H1 (cell line): Measurements from ENCODE around the gene BET1L. TPM values are rescaled to one million over a fixed set of nuclear protein-coding genes. Genes with fewer than 3 reads are reported as not detected.

ENCODE experiments used
- CTCF ChIA-PET: fragments of 300-600 bp; sonication (Branson Sonifier 250); formaldehyde crosslinking; loops from one replicate; lab custom pipeline; 2021; ENCODE audit not compliant: partially characterized antibody; lab: Charles Lee
- POLR2A ChIA-PET: fragments of 300-600 bp; sonication (Branson Sonifier 250); formaldehyde crosslinking; loops from one replicate; lab custom pipeline; 2021; ENCODE audit warnings: inconsistent platforms; ENCODE audit not compliant: partially characterized antibody; lab: Charles Lee
- DNase-seq, 2 experiments: peaks; one replicate each; pipeline versions ENCODE4 v3.0.0 to v3.0.0-alpha.2; 2010 to 2022; ENCODE audit warnings: low spot score in 2 of 2, low read depth in 1 of 2, mixed read lengths in 1 of 2
- FAIRE-seq: peaks from 2 replicates; lab custom pipeline; 2011; peaks lifted over from hg19 to GRCh38; lab: Jason Lieb, UNC
- H2AFZ ChIP-seq: 2 replicates; pipeline ENCODE4 v1.8.1; 2012; ENCODE audit warnings: low read length, inconsistent platforms
- H2AK5ac ChIP-seq: 2 replicates; pipeline ENCODE4 v1.6.1; 2013; ENCODE audit warnings: low read depth, low read length
- H2BK120ac ChIP-seq: replicated peaks from 2 replicates; pipeline ENCODE3; 2013; ENCODE audit warnings: low read depth, low read length, inconsistent platforms
- H2BK12ac ChIP-seq: 2 replicates; pipeline ENCODE4 v1.6.1; 2013; ENCODE audit warnings: low read depth, low read length
- H2BK15ac ChIP-seq: 2 replicates; pipeline ENCODE4 v1.6.1; 2013; ENCODE audit warnings: low read length
- H2BK20ac ChIP-seq: 2 replicates; pipeline ENCODE4 v1.6.1; 2013; ENCODE audit warnings: low read length
- H2BK5ac ChIP-seq: 2 replicates; pipeline ENCODE4 v1.6.1; 2013; ENCODE audit warnings: low read depth, low read length
- H3K14ac ChIP-seq: 2 replicates; pipeline ENCODE4 v1.6.1; 2013; ENCODE audit warnings: inconsistent platforms; ENCODE audit not compliant: insufficient read length
- H3K18ac ChIP-seq: 2 replicates; pipeline ENCODE4 v1.6.1; 2013; ENCODE audit warnings: low read length; ENCODE audit errors: extremely low read depth
- H3K23ac ChIP-seq: 2 replicates; pipeline ENCODE4 v1.6.1; 2013; ENCODE audit warnings: inconsistent platforms; ENCODE audit not compliant: insufficient read length
- H3K23me2 ChIP-seq: 2 replicates; pipeline ENCODE4 v1.6.1; 2013; ENCODE audit warnings: low read depth, low read length
- H3K27ac ChIP-seq: 2 replicates; pipeline ENCODE4 v1.6.1; 2011; ENCODE audit warnings: low read depth, low read length, inconsistent platforms
- H3K27me3 ChIP-seq, 4 experiments: replicated peaks in 1 of 4; 1 replicate in 1 of 4; 2 replicates in 3 of 4; pipeline versions ENCODE4 v1.6.1 to v1.8.1; 2011 to 2013; ENCODE audit warnings: low read length in 3 of 4, mild to moderate bottlenecking in 3 of 4, inconsistent platforms in 2 of 4, mixed read lengths in 2 of 4, moderate library complexity in 1 of 4; ENCODE audit not compliant: control insufficient read depth in 3 of 4, insufficient read depth in 3 of 4; ENCODE audit errors: extremely low read depth in 1 of 4
- H3K36me3 ChIP-seq, 4 experiments: 2 replicates each; pipeline versions ENCODE4 v1.6.1 to v1.8.1; 2011 to 2013; ENCODE audit warnings: mild to moderate bottlenecking in 4 of 4, low read length in 3 of 4, moderate library complexity in 2 of 4, control low read depth in 1 of 4, inconsistent platforms in 1 of 4; ENCODE audit not compliant: insufficient read depth in 4 of 4, control insufficient read depth in 2 of 4
- H3K4ac ChIP-seq: replicated peaks from 2 replicates; pipeline ENCODE3; 2013; ENCODE audit warnings: low read length, low read depth, mixed read lengths, inconsistent platforms; ENCODE audit not compliant: insufficient read length
- H3K4me1 ChIP-seq, 4 experiments: replicated peaks in 1 of 4; 1 replicate in 1 of 4; 2 replicates in 3 of 4; pipeline versions ENCODE4 v1.6.1 to v1.8.1; 2011 to 2013; ENCODE audit warnings: low read length in 3 of 4, inconsistent platforms in 2 of 4, mixed read lengths in 1 of 4; ENCODE audit not compliant: insufficient read depth in 4 of 4, control insufficient read depth in 3 of 4
- H3K4me2 ChIP-seq, 2 experiments: 2 replicates each; pipeline versions ENCODE4 v1.6.1 to v1.8.1; 2011 to 2013; ENCODE audit warnings: low read depth in 2 of 2, low read length in 2 of 2, control low read depth in 1 of 2, inconsistent platforms in 1 of 2, mild to moderate bottlenecking in 1 of 2; ENCODE audit not compliant: insufficient read depth in 1 of 2
- H3K4me3 ChIP-seq, 4 experiments: fragments of 200-600, 300-600 bp in 1 of 4; sonication (generic), shearing (Covaris generic), sonication (Bioruptor Twin) in 1 of 4; 2 replicates each; pipeline versions ENCODE4 v1.5.1 to v1.8.1; 2011 to 2016; ENCODE audit warnings: low read length in 4 of 4, low read depth in 3 of 4, control low read depth in 2 of 4, inconsistent platforms in 2 of 4, mild to moderate bottlenecking in 2 of 4, mixed read lengths in 1 of 4, moderate library complexity in 1 of 4; ENCODE audit not compliant: insufficient read depth in 2 of 4; ENCODE audit errors: extremely low read depth in 1 of 4
- H3K56ac ChIP-seq: replicated peaks from 2 replicates; pipeline ENCODE3; 2013; ENCODE audit warnings: low read depth, mild to moderate bottlenecking, mixed read lengths, low read length, inconsistent platforms; ENCODE audit not compliant: insufficient read length
- H3K79me1 ChIP-seq: 2 replicates; pipeline ENCODE4 v1.6.1; 2013; ENCODE audit warnings: low read depth, low read length, control low read depth
- H3K79me2 ChIP-seq, 2 experiments: 2 replicates each; pipeline versions ENCODE4 v1.6.1 to v1.8.1; 2012 to 2013; ENCODE audit warnings: low read length in 2 of 2, mild to moderate bottlenecking in 2 of 2, inconsistent platforms in 1 of 2; ENCODE audit not compliant: insufficient read depth in 2 of 2, control insufficient read depth in 1 of 2
- H3K9ac ChIP-seq, 4 experiments: replicated peaks in 1 of 4; 1 replicate in 1 of 4; 2 replicates in 3 of 4; pipeline versions ENCODE4 v1.6.1 to v1.8.1; 2011 to 2013; ENCODE audit warnings: low read depth in 3 of 4, low read length in 3 of 4, control low read depth in 2 of 4, mild to moderate bottlenecking in 2 of 4, moderate library complexity in 2 of 4, inconsistent platforms in 1 of 4; ENCODE audit errors: extremely low read depth in 1 of 4
- H3K9me3 ChIP-seq, 2 experiments: 2 replicates each; pipeline versions ENCODE4 v1.6.1 to v1.8.1; 2012 to 2013; ENCODE audit warnings: mild to moderate bottlenecking in 2 of 2, moderate library complexity in 2 of 2, control low read depth in 1 of 2, inconsistent platforms in 1 of 2, low read depth in 1 of 2, low read length in 1 of 2, mixed read lengths in 1 of 2; ENCODE audit not compliant: insufficient read depth in 2 of 2
- H4K20me1 ChIP-seq, 2 experiments: replicated peaks in 1 of 2; 2 replicates each; pipeline versions ENCODE3 to v1.8.1; 2011 to 2013; ENCODE audit warnings: inconsistent platforms in 2 of 2, low read length in 2 of 2, mild to moderate bottlenecking in 1 of 2; ENCODE audit not compliant: insufficient read depth in 2 of 2, control insufficient read depth in 1 of 2
- H4K5ac ChIP-seq: 2 replicates; pipeline ENCODE4 v1.6.1; 2013; ENCODE audit warnings: low read length, low read depth, mixed read lengths, inconsistent platforms; ENCODE audit not compliant: insufficient read length
- H4K8ac ChIP-seq: 2 replicates; pipeline ENCODE4 v1.8.0; 2013; ENCODE audit warnings: mild to moderate bottlenecking, moderate library complexity, low read length, inconsistent platforms; ENCODE audit not compliant: insufficient read depth; ENCODE audit errors: extremely low read depth
- H4K91ac ChIP-seq: replicated peaks from 2 replicates; pipeline ENCODE3; 2013; ENCODE audit warnings: low read length, mixed read lengths, inconsistent platforms; ENCODE audit not compliant: insufficient read length
- ASH2L ChIP-seq: fragments of 200-600, 300-600 bp; sonication (generic); IDR thresholded peaks from one replicate; pipeline ENCODE4 v1.7.1; 2017; ENCODE audit warnings: low read length
- CBX5 ChIP-seq: fragments of 300-800, 300-1000 bp; sonication (generic); IDR thresholded peaks from 2 replicates; pipeline ENCODE4 v1.7.1; 2016; ENCODE audit warnings: antibody characterized with exemption, low read length, low read depth
- CBX8 ChIP-seq: fragments of 300-800, 300-1000 bp; sonication (generic); IDR thresholded peaks from 2 replicates; pipeline ENCODE4 v1.7.1; 2016; ENCODE audit warnings: low read depth, low read length, borderline replicate concordance
- CEBPB ChIP-seq: IDR thresholded peaks from 2 replicates; pipeline ENCODE4 v1.6.1; 2012; ENCODE audit warnings: low read depth, low read length
- CREB1 ChIP-seq: IDR thresholded peaks from 2 replicates; pipeline ENCODE4 v1.6.1; 2012; ENCODE audit warnings: inconsistent platforms
- HDAC6 ChIP-seq: IDR thresholded peaks from one replicate; pipeline ENCODE4 v1.7.1; 2012; ENCODE audit warnings: low read depth, mild to moderate bottlenecking, inconsistent platforms, low read length, moderate library complexity
- POLR2A ChIP-seq, 2 experiments: IDR thresholded peaks; 1 replicate in 1 of 2; 2 replicates in 1 of 2; pipeline ENCODE4 v1.6.1; 2011; ENCODE audit warnings: low read depth in 2 of 2, low read length in 2 of 2, mild to moderate bottlenecking in 2 of 2; ENCODE audit errors: control extremely low read depth in 1 of 2
- RAD21 ChIP-seq, 2 experiments: IDR thresholded peaks in 1 of 2; conservative IDR thresholded peaks in 1 of 2; 2 replicates each; pipeline ENCODE4 v1.6.1; 2011; ENCODE audit warnings: low read depth in 2 of 2, low read length in 2 of 2, improper control_type of control experiment in 1 of 2, inconsistent platforms in 1 of 2, mild to moderate bottlenecking in 1 of 2, moderate library complexity in 1 of 2
- RBBP5 ChIP-seq: IDR thresholded peaks from 2 replicates; pipeline ENCODE4 v1.7.1; 2012; ENCODE audit warnings: low read depth, mild to moderate bottlenecking, inconsistent platforms, low read length, moderate library complexity, borderline replicate concordance
- SIRT6 ChIP-seq: IDR thresholded peaks from one replicate; pipeline ENCODE4 v1.7.1; 2012; ENCODE audit warnings: low read length, inconsistent platforms
- SRF ChIP-seq: IDR thresholded peaks from 2 replicates; pipeline ENCODE4 v1.6.1; 2011; ENCODE audit warnings: mild to moderate bottlenecking, low read depth, low read length, moderate library complexity
- WGBS, 2 experiments: shearing (Covaris generic) in 1 of 2; methylation state at CpG; one replicate each; pipeline versions ENCODE4 v1.1.6 to v1.1.7; 2013 to 2015; ENCODE audit warnings: low lambda C conversion rate in 2 of 2, mixed read lengths in 2 of 2, inconsistent platforms in 1 of 2, low coverage in 1 of 2, missing lambda C conversion rate in 1 of 2; ENCODE audit not compliant: insufficient replicate concordance in 2 of 2, insufficient coverage in 1 of 2, insufficient read length in 1 of 2; ENCODE audit errors: extremely low coverage in 1 of 2, missing lambda C conversion rate in 1 of 2; 5-methylcytosine and 5-hydroxymethylcytosine counted together
- polyA plus RNA-seq, 7 experiments: library from polyadenylated mRNA; depleted of rRNA in 3 of 7; stranded (reverse) in 5 of 7; unstranded in 2 of 7; fragments of >200 nt in 5 of 7; fragments of 200-250 nt in 2 of 7; gene quantifications; 1 replicate in 5 of 7; 2 replicates in 1 of 7; 4 replicates in 1 of 7; pipeline versions ENCODE4 v1.2.1 to v1.2.3, GENCODE V29; 2011 to 2013; ENCODE audit warnings: missing spikeins in 2 of 7, mixed read lengths in 2 of 7
- total RNA-seq: library from RNA; stranded (reverse); fragmentation: NEBNext Ultra II Directional; extraction: Animal tissue kit (Norgen Biotek cat#: 25700); gene quantifications from 2 replicates; pipeline ENCODE4 v1.2.1, GENCODE V29; 2021

BET1L gene
- total and polyA plus RNA-seq, 2 of the 8 experiments (the other 6 are each of a cell fraction or from before 2014, with no cell fraction given): 40.2 to 61.9 TPM

- H3K14ac ChIP-seq: no peak within 1 kb of the TSS
- H2BK12ac ChIP-seq: no peak within 1 kb of the TSS
- H2BK120ac ChIP-seq: peak within 1 kb of the TSS; percentile 73
- FAIRE-seq (no peak), DNase-seq (peak; percentile 34 to 81)
- peak within 1 kb of the TSS; percentile 78 for H3K18ac ChIP-seq
- H3K27ac ChIP-seq: peak within 1 kb of the TSS; percentile 71; the same call in 1 of the 2 replicates
- WGBS, 2 experiments: 2% methylated on average over 21 of the region's 70 CpGs; no CpG with 5 or more reads in 1 of the 2 experiments
- peak within 1 kb of the TSS; percentile 75 for H3K4ac ChIP-seq
- H3K23me2 ChIP-seq: peaks cover 14% of the 10 kb centered on the region
- H2AFZ ChIP-seq: peak within 1 kb of the TSS; percentile 94
- peak within 1 kb of the TSS; percentile 76 to 87 (median 83) for H3K9ac ChIP-seq
- H3K79me1 ChIP-seq: peaks cover 4% of the 10 kb centered on the region; the same call in 1 of the 2 replicates
- no peak within 1 kb of the TSS for H4K91ac ChIP-seq
- peaks cover 0 to 2% of the 10 kb centered on the region in 2 experiments for H4K20me1 ChIP-seq
- peaks cover 0 to 8% (median under 1%) of the 10 kb centered on the region in 4 experiments; a peak in 4 of 8 replicates for H3K36me3 ChIP-seq
- H3K4me3 ChIP-seq: peak within 1 kb of the TSS; percentile 96 to 98 (median 96)
- H2AK5ac ChIP-seq: no peak within 1 kb of the TSS; the same call in 1 of the 2 replicates
- H3K56ac ChIP-seq: peak within 1 kb of the TSS; percentile 35
- no peaks in the 10 kb centered on the region; a peak in 1 of 7 replicates for H3K4me1 ChIP-seq
- CTCF ChIA-PET: interaction anchor here (0.7 to 8.7 kb wide), 3 partner anchors 17 to 127 kb away, joined by 3 to 88 read pairs (median 7); no protein-coding TSS in a partner anchor
- H4K8ac ChIP-seq: peak within 1 kb of the TSS; percentile 90; the same call in 1 of the 2 replicates
- no peaks in the 10 kb centered on the region for H3K9me3 ChIP-seq
- no peak within 1 kb of the TSS for H2BK15ac ChIP-seq
- peaks cover 5 to 22% of the 10 kb centered on the region in 2 experiments for H3K79me2 ChIP-seq
- no peak within 1 kb of the TSS for H2BK20ac ChIP-seq
- H4K5ac ChIP-seq: peak within 1 kb of the TSS; percentile 44
- POLR2A ChIA-PET: interaction anchor here (1.0 to 9.7 kb wide), 6 partner anchors 14 to 120 kb away, joined by 4 to 99 read pairs (median 4); partner anchors contain the start of genes BET1L and RIC8A
- H3K27me3 ChIP-seq: no peaks in the 10 kb centered on the region
- peak within 1 kb of the TSS; percentile 87; the same call in 1 of the 2 replicates for H2BK5ac ChIP-seq
- peak within 1 kb of the TSS; percentile 90 to 99 for H3K4me2 ChIP-seq
- H3K23ac ChIP-seq: no peak within 1 kb of the TSS
- TF ChIP-seq RAD21 (IDR thresholded peaks at IDR 0.05 in 1 of 2, conservative IDR thresholded peaks at IDR 0.05 in 1 of 2; ENCODE audit: low read depth in 2 of 2, low read length in 2 of 2) (peak in 1 of 2 experiments; percentile 4; a peak in 1 of 4 replicates), CREB1 (peak; percentile 90), SIRT6 (no peak), ASH2L (peak; percentile 57), SRF (no peak), CEBPB (no peak), CBX8 (no peak), RBBP5 (no peak), HDAC6 (no peak), POLR2A (IDR thresholded peaks at IDR 0.05; ENCODE audit: control extremely low read depth in 1 of 2, low read depth in 2 of 2, low read length in 2 of 2) (peak in 1 of 2 experiments; percentile 67; a peak in 2 of 3 replicates), CBX5 (no peak)
Observed at GRCh38 chr11:235997-236773, 29.0 kb upstream of the BET1L start, which contains the start of gene SIRT3. Gene SIRT3, minus strand, starts transcription at chr11:236342. Its CDS starts 14 bp downstream, at chr11:236328.
